ENCODE results near the gene LSM11.
"Not testable (repeated sequence)": the region's sequence is repeated elsewhere in the genome, so short reads cannot be mapped to it uniquely, and the experiment has no call there.

LSM11 gene

DNA sequence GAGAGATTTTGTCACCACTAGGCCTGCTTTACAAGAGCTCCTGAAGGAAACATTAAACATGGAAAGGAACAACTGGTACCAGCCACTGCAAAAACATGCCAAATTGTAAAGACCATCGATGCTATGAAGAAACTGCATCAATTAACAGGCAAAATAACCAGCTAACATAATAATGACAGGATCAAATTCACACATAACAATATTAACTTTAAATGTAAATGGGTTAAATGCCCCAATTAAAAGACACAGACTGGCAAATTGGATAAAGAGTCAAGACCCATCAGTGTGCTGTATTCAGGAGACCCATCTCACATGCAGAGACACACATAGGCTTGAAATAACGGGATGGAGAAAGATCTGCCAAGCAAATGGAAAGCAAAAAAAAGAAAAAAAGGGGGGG, 20.6 kb upstream of the LSM11 start:
- H3K4me1 Mint-ChIP-seq (ENCODE audit: low read depth) = peaks cover 11% of the 10 kb centered on the region
- H3K27ac Mint-ChIP-seq; intact Hi-C loops (cut with micrococcal nuclease); H3K36me3 Mint-ChIP-seq (ENCODE audit: low read depth); H3K27me3 Mint-ChIP-seq; H3K4me3 Mint-ChIP-seq; H3K9me3 Mint-ChIP-seq: not testable (repeated sequence)

DNA sequence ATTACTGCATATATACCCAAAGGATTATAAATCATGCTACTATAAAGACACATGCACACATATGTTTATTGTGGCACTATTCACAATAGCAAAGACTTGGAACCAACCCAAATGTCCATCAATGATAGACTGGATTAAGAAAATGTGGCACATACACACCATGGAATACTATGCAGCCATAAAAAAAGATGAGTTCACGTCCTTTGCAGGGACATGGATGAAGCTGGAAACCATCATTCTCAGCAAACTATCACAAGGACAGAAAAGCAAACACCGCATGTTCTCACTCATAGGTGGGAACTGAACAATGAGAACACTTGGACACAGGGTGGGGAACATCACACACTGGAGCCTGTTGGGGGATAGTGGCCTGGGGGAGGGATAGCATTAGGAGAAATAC, 16.9 kb upstream of the LSM11 start:
- intact Hi-C loops (cut with micrococcal nuclease); H3K36me3 Mint-ChIP-seq (ENCODE audit: low read depth); H3K4me3 Mint-ChIP-seq; H3K27me3 Mint-ChIP-seq; H3K27ac Mint-ChIP-seq; H3K9me3 Mint-ChIP-seq: not testable (repeated sequence)
- H3K4me1 Mint-ChIP-seq (ENCODE audit: low read depth) = peaks cover 16% of the 10 kb centered on the region

DNA sequence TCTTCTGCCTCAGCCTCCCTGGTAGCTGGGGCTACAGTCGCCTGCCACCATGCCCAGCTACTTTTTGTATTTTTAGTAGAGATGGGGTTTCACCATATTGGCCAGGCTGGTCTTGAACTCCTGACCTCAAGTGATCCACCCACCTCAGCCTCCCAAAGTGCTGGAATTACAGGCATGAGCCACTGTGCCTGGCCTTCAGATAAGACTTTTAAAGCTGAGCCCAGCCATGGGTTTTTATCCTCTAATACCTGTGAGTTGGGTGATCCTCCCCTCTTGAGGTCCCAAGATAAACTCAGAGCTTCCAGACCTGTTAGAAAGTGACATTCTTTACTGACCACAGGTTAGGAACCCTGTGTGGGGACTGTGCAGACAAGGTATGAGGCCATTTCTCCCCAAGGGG, 15.7 kb upstream of the LSM11 start:
- peaks cover 18% of the 10 kb centered on the region for H3K36me3 Mint-ChIP-seq (ENCODE audit: low read depth)
- H3K4me3 Mint-ChIP-seq; H3K27me3 Mint-ChIP-seq; H3K9me3 Mint-ChIP-seq; intact Hi-C loops (cut with micrococcal nuclease); H3K27ac Mint-ChIP-seq: not testable (repeated sequence)
- peaks cover 27% of the 10 kb centered on the region for H3K4me1 Mint-ChIP-seq (ENCODE audit: low read depth)

DNA sequence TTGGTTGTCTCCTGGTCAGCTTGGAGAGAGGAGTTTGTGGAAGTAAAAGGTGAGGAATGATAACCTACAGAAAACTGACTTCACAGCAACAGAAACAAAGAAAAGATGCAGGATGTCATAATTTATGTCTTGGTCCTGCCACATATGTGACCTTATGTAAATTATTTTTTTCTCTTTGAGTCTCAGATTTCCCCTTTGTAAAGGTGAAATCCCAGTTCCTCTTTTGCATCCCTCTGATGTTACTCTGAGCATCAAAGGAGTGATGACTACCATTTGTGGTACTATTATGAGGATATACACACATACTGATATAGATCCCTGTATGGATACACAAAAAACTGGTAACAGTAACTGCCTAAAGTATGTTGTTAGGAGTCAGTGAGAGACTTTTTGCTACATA, 13.7 kb upstream of the LSM11 start:
- Mint-ChIP-seq H3K27me3 (no peaks in the 10 kb centered on the region), H3K27ac (no peak overlapping the region), H3K4me1 (ENCODE audit: low read depth) (peaks cover 27% of the 10 kb centered on the region), H3K9me3 (no peaks in the 10 kb centered on the region), H3K4me3 (no peak overlapping the region), H3K36me3 (ENCODE audit: low read depth) (peaks cover 36% of the 10 kb centered on the region)
- intact Hi-C loops (cut with micrococcal nuclease) = no loop called here

DNA sequence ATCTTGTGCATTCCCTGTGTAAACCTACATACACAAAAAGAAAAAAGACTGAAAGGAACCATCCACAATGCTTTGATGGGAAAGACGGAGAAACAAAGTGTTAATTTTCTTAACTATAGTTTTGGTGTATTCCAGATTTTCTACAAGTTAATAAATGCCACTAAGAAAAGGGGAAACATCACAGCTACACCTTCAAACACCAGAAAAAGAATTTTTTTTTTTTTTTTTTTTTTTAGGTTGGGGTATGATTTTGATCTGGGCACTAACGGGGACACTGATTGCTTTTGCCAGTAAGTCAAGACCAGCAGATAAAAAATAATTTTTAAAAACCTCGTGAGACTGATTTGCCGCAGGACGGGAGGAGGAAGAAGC, 12.6 kb upstream of the LSM11 start:
- intact Hi-C loops (cut with micrococcal nuclease) = loop anchor here (1.0 kb wide), 1 partner anchor 12 kb away; the partner anchor contains the start of gene LSM11
- Mint-ChIP-seq H3K27ac (peak overlapping the region; percentile 98), H3K9me3 (no peaks in the 10 kb centered on the region), H3K27me3 (no peaks in the 10 kb centered on the region), H3K36me3 (ENCODE audit: low read depth) (peaks cover 45% of the 10 kb centered on the region), H3K4me1 (ENCODE audit: low read depth) (peaks cover 22% of the 10 kb centered on the region), H3K4me3 (peak overlapping the region; percentile 93)

DNA sequence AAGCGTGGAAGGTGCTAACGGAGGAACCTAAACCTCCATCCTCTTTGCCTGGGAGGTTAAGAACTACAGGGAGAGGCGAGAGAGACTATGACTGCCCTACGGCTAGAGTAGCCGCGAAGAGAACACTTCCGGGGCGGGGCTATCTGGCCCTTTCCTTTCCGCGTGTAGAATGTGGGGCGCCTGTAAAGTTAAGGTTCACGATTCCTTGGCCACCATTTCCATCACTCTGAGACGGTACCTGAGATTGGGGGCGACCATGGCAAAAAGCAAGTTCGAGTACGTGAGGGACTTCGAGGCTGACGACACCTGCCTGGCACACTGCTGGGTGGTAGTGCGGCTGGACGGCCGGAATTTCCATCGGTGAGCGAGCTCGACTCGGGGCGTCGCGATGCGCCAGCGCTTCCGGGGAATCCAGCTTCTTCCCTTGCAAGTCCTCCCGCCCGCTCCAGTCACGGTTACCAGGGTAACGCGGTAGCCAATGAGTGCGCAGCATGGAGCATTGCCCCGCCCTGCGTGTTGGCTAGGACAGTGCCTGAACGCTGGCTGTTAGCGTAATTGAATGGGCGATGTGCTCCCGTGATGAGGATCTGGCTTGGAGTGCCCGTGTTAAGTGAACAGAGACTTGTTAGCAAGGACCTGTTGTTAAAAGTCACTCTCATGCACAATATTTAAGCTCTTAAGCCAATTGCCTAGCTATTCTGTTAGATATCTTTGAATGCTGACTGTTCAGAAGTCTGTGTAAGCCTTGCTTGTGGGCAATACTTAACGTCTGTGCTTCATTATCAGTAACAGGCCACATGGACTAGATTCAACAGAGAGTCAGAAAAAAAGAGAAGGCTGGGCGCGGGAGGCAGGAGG, 12.0 kb upstream of the LSM11 start, which contains the start of gene THG1L:
Gene THG1L, plus strand, starts transcription at position 149 of the 858 bp plus-strand sequence. Its CDS starts 21 bp downstream, at position 170.
- peak within 1 kb of the TSS; percentile 98 for H3K27ac Mint-ChIP-seq
- H3K27me3 Mint-ChIP-seq = no peaks in the 10 kb centered on the region
- intact Hi-C loops (cut with micrococcal nuclease) = loop anchor here (1.0 kb wide), 1 partner anchor 12 kb away; the partner anchor contains the start of gene LSM11
- H3K4me1 Mint-ChIP-seq (ENCODE audit: low read depth) = peaks cover 22% of the 10 kb centered on the region
- no peaks in the 10 kb centered on the region for H3K9me3 Mint-ChIP-seq
- peak within 1 kb of the TSS; percentile 93 for H3K4me3 Mint-ChIP-seq
- peaks cover 51% of the 10 kb centered on the region for H3K36me3 Mint-ChIP-seq (ENCODE audit: low read depth)

DNA sequence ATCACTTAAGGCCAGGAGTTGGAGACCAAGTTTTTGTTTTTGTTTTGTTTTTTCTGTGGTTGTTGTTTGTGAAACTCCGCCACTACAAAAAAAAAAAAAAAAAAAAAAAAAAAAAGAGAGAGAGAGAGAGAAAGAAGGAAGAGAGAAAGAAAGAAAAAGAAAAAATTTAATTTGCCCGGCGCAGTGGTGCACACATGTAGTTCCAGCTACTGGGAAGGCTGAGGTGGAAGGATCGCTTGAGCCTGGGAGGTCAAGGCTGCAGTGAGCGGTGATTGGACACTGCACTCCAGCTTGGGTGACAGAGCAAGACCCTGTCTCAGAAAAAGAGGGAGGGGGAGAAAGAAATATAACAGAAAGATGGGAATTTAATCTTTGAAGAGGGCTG, 11.4 kb upstream of the LSM11 start:
- Mint-ChIP-seq H3K36me3 (ENCODE audit: low read depth) (peaks cover 57% of the 10 kb centered on the region), H3K27me3 (no peaks in the 10 kb centered on the region), H3K27ac (no peak overlapping the region), H3K9me3 (no peaks in the 10 kb centered on the region), H3K4me3 (peak overlapping the region; percentile 93), H3K4me1 (ENCODE audit: low read depth) (peaks cover 22% of the 10 kb centered on the region)
- intact Hi-C loops (cut with micrococcal nuclease) = no loop called here

DNA sequence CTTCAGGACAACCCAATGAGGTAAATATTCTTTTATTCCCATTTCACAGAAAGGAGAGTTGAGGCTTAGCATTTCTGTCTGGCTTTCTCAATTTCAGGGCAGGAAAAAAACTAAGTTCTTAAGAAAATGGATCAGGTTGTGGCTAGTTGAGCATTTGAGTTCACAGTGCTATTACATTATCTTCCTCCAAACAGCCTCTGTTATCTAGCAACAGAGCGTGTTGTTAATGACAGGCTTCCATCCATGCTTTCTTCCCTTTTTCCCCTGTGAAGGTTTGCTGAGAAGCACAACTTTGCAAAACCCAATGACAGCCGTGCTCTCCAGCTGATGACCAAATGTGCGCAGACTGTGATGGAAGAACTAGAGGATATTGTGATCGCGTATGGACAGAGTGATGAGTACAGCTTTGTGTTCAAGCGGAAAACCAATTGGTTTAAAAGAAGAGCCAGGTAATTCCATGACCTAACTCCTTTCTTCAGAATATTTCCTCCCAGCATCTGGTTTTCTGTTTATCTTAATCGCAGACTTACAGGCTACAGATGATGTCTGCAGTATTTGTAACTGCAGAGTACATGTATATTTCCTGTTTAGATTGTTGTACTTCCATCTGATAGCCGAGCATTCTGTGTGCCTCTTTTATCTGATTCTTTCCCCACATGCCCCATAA, 10.8 kb upstream of the LSM11 start:
- peaks cover 22% of the 10 kb centered on the region for H3K4me1 Mint-ChIP-seq (ENCODE audit: low read depth)
- H3K36me3 Mint-ChIP-seq (ENCODE audit: low read depth) = peaks cover 63% of the 10 kb centered on the region
- no peak overlapping the region for H3K27ac Mint-ChIP-seq
- H3K27me3 Mint-ChIP-seq = no peaks in the 10 kb centered on the region
- no peaks in the 10 kb centered on the region for H3K9me3 Mint-ChIP-seq
- intact Hi-C loops (cut with micrococcal nuclease) = no loop called here
- no peak overlapping the region for H3K4me3 Mint-ChIP-seq

DNA sequence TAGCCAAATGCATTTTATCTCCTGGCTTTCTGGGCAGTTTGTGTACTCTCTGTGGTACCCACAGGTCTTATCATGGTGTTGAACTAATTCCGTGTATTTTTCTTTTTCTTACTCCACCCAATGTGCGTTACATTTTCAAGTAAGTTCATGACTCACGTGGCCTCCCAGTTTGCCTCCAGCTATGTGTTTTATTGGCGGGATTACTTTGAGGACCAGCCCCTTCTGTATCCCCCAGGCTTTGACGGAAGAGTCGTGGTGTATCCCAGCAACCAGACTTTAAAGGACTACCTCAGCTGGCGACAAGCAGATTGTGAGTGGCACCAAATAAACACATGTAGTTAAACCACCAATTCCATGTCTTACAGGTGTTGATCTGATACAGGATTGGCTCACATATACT, 9.1 kb upstream of the LSM11 start:
- intact Hi-C loops (cut with micrococcal nuclease) = no loop called here
- Mint-ChIP-seq H3K4me3 (no peak overlapping the region), H3K4me1 (ENCODE audit: low read depth) (peaks cover 22% of the 10 kb centered on the region), H3K27ac (no peak overlapping the region), H3K27me3 (no peaks in the 10 kb centered on the region), H3K36me3 (ENCODE audit: low read depth) (peaks cover 80% of the 10 kb centered on the region), H3K9me3 (no peaks in the 10 kb centered on the region)

DNA sequence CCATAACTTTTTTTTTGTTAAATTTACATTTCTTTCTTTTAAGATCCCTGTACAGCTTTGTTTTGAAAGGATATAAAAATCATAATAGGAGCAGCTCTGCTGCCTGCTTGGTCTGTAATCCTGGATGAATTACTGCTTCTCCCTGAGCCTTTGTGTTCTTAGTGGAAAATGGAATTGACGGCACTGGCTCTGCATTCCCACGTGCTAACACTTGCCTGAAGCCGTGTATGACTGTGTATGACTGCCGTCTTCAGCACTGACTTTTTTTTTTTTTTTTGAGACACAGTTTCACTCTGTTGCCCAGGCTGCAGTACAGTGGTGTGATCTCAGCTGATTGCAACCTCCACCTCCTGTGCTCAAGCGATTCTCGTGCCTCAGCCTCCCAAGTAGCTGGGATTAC, 7.5 kb upstream of the LSM11 start:
- intact Hi-C loops (cut with micrococcal nuclease) = no loop called here
- H3K27ac Mint-ChIP-seq = no peak overlapping the region
- no peak overlapping the region for H3K4me3 Mint-ChIP-seq
- peaks cover 85% of the 10 kb centered on the region for H3K36me3 Mint-ChIP-seq (ENCODE audit: low read depth)
- no peaks in the 10 kb centered on the region for H3K27me3 Mint-ChIP-seq
- peaks cover 16% of the 10 kb centered on the region for H3K4me1 Mint-ChIP-seq (ENCODE audit: low read depth)
- no peaks in the 10 kb centered on the region for H3K9me3 Mint-ChIP-seq

DNA sequence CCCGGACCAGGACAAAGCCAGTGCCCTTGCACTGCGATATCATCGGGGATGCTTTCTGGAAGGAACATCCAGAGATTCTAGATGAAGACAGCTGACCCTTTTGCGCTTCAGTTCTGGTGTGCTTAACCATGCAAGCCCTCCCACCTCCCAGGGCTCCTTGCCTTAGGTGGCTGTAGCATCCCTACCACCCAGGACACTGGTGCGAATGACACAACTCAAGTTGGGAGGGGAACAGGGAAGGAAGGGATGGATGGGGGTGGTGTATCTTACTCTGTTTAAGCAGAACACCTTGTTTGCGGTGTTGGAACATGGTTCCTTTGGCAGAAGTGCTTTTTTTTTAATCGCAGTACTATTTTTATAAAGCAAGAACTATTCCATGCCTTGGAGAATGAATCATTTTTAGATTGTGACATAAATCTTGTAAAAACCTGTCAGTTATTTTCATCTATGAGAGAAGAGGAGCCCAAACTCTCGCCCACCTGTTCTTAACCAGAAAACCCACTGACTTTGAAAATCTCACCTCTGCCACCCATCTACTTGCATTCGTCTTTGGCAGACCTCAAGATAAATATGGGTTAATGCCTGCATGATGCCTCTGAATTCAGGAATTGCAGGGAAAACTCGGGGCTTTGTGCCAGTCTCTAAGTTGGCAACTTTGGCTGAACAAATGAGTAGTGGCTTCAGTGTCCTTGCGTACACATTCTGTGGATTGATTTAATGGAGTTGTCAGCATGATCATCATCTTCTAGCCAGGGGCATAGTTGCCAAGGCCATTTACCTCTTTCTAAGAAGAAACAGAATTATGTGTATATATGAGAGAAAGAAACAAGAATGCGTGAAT, 3.9 kb upstream of the LSM11 start:
- Mint-ChIP-seq H3K27me3 (peaks cover 4% of the 10 kb centered on the region), H3K4me3 (no peak overlapping the region), H3K27ac (no peak overlapping the region), H3K4me1 (ENCODE audit: low read depth) (peaks cover 5% of the 10 kb centered on the region), H3K9me3 (no peaks in the 10 kb centered on the region), H3K36me3 (ENCODE audit: low read depth) (peaks cover 51% of the 10 kb centered on the region)
- intact Hi-C loops (cut with micrococcal nuclease) = loop anchor here (5.0 kb wide), 1 partner anchor 592 kb away; no protein-coding TSS in a partner anchor

DNA sequence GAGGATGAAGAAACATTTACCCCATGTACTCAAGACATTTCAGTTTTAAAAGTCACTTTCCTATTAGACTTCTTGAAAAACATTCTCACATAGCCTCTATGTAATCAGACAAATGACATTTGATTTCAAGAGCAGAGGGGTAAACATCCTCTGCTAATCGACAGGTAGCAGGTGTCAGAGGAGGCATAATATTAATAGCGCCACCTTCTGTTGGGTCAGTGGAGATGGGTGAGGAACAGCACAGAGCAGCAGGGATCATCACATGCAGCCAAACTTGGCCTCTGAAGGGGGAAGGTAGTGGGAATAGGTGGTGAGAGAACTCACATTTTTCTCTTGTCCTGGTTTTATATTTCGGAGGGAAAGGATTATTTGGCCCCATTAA, 3.3 kb upstream of the LSM11 start:
- H3K36me3 Mint-ChIP-seq (ENCODE audit: low read depth) = peaks cover 45% of the 10 kb centered on the region

DNA sequence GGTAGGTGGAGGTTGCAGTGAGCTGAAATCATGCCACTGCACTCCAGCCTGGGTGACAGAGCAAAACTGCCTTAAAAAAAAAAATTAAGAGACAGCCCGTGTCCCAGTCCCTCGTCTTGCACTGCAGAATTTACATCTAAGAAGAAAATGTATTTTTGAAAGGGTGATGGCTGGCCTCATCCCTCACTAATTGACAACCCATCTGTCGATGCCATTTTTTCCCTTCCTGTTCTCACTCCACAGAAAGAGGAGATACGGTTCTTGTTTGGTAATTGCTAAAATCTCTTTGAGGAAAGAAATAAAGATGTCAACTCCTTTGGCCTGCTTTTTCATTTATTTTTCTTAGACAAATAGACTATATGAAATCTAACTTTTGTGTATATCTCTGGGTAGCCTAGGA, 2.4 kb upstream of the LSM11 start:
- H3K4me3 Mint-ChIP-seq = no peak overlapping the region
- peaks cover 7% of the 10 kb centered on the region for H3K4me1 Mint-ChIP-seq (ENCODE audit: low read depth)
- H3K27ac Mint-ChIP-seq = no peak overlapping the region
- H3K27me3 Mint-ChIP-seq = peaks cover 4% of the 10 kb centered on the region
- peaks cover 37% of the 10 kb centered on the region for H3K36me3 Mint-ChIP-seq (ENCODE audit: low read depth)
- intact Hi-C loops (cut with micrococcal nuclease) = loop anchor here (5.0 kb wide), 1 partner anchor 594 kb away; no protein-coding TSS in a partner anchor
- no peaks in the 10 kb centered on the region for H3K9me3 Mint-ChIP-seq

More for the DNA sequence above, 3.3 kb upstream of the LSM11 start:
- Mint-ChIP-seq H3K27me3 (peaks cover 4% of the 10 kb centered on the region), H3K4me1 (ENCODE audit: low read depth) (peaks cover 7% of the 10 kb centered on the region), H3K4me3 (no peak overlapping the region), H3K9me3 (no peaks in the 10 kb centered on the region), H3K27ac (no peak overlapping the region)
- intact Hi-C loops (cut with micrococcal nuclease) = loop anchor here (5.0 kb wide), 1 partner anchor 593 kb away; no protein-coding TSS in a partner anchor

Data from dendritic cell treated with granulocyte-macrophage colony-stimulating factor and Interleukin-4, amounts not matched to agents 40 ng/mL and 50 ng/mL, for 4 days (primary cell).